ENCODE results near the gene INO80B.

GRCh38 chr2:74428675-74429074 is 26.2 kb upstream of the INO80B start:
- TF ChIP-seq POLR2A (IDR thresholded peaks at IDR 0.05; ENCODE audit: low read length) = no peak
- TF ChIP-seq GATA1 (IDR thresholded peaks at IDR 0.05; ENCODE audit: low read depth, low read length) = no peak
